CD14-positive monocyte (primary cell): Measurements from ENCODE around the gene POU6F2. TPM values are rescaled to one million over a fixed set of nuclear protein-coding genes. Genes with fewer than 3 reads are reported as not detected.

Experiments used
- DNase-seq, 3 donors: peaks; one replicate each; pipeline ENCODE4 v3.0.0-alpha.2; 2011 to 2022
- H2AFZ ChIP-seq: 2 replicates; pipeline ENCODE4 v1.6.0; 2012; ENCODE audit warnings: mild to moderate bottlenecking, low read depth, low read length, inconsistent platforms; ENCODE audit not compliant: insufficient read depth, poor library complexity, severe bottlenecking
- H3K27ac ChIP-seq, 2 donors: 1 replicate in 1 of 2; 2 replicates in 1 of 2; pipeline ENCODE4 v1.5.1; 2012 to 2013; ENCODE audit warnings: low read length in 2 of 2, control low read depth in 1 of 2, inconsistent platforms in 1 of 2, low read depth in 1 of 2, mild to moderate bottlenecking in 1 of 2
- H3K27me3 ChIP-seq, 2 donors: one replicate each; pipeline versions ENCODE4 v1.6.0 to v1.6.1; 2011 to 2013; ENCODE audit warnings: low read length in 2 of 2; ENCODE audit not compliant: control insufficient read depth in 2 of 2, insufficient read depth in 2 of 2
- H3K36me3 ChIP-seq, 2 donors: replicated peaks in 1 of 2; 1 replicate in 1 of 2; 2 replicates in 1 of 2; pipeline versions ENCODE4 v1.5.1 to v1.6.1; 2012 to 2013; ENCODE audit warnings: low read length in 2 of 2, control low read depth in 1 of 2, inconsistent platforms in 1 of 2, mild to moderate bottlenecking in 1 of 2; ENCODE audit not compliant: insufficient read depth in 2 of 2, control insufficient read depth in 1 of 2
- H3K4me1 ChIP-seq, 2 donors: 1 replicate in 1 of 2; 2 replicates in 1 of 2; pipeline versions ENCODE4 v1.5.1 to v1.6.1; 2012 to 2013; ENCODE audit warnings: low read length in 2 of 2, control low read depth in 1 of 2, inconsistent platforms in 1 of 2, mild to moderate bottlenecking in 1 of 2, moderate library complexity in 1 of 2; ENCODE audit not compliant: insufficient read depth in 2 of 2, control insufficient read depth in 1 of 2
- H3K4me2 ChIP-seq: replicated peaks from 2 replicates; pipeline ENCODE3; 2012; ENCODE audit warnings: low read length, moderate library complexity, mild to moderate bottlenecking; ENCODE audit not compliant: poor library complexity, severe bottlenecking; ENCODE audit errors: extremely low read depth
- H3K4me3 ChIP-seq, 3 experiments: fragments of 200-600 bp in 1 of 3; sonication (generic) in 1 of 3; replicated peaks in 1 of 3; 1 replicate in 2 of 3; 2 replicates in 1 of 3; pipeline ENCODE4 v1.5.1; 2011 to 2013; ENCODE audit warnings: low read length in 3 of 3, mild to moderate bottlenecking in 3 of 3, control low read depth in 2 of 3, low read depth in 2 of 3, inconsistent platforms in 1 of 3, moderate library complexity in 1 of 3
- H3K79me2 ChIP-seq: 2 replicates; pipeline ENCODE4 v1.6.0; 2012; ENCODE audit warnings: mild to moderate bottlenecking, control low read depth, inconsistent platforms, low read length, moderate library complexity; ENCODE audit not compliant: insufficient read depth
- H3K9ac ChIP-seq: 2 replicates; pipeline ENCODE4 v1.6.0; 2017; ENCODE audit warnings: low read length, mild to moderate bottlenecking; ENCODE audit not compliant: insufficient read depth, poor library complexity, severe bottlenecking
- H3K9me3 ChIP-seq, 2 donors: replicated peaks in 1 of 2; 1 replicate in 1 of 2; 2 replicates in 1 of 2; pipeline versions ENCODE4 v1.5.1 to v1.6.1; 2012 to 2013; ENCODE audit warnings: low read length in 2 of 2, control low read depth in 1 of 2; ENCODE audit not compliant: control insufficient read depth in 1 of 2, insufficient read depth in 1 of 2
- H4K20me1 ChIP-seq: 2 replicates; pipeline ENCODE4 v1.6.0; 2012; ENCODE audit warnings: mild to moderate bottlenecking, low read length, control low read depth, moderate library complexity; ENCODE audit not compliant: insufficient read depth
- H3K27ac Mint-ChIP-seq, 7 donors: one replicate each; pipeline ENCODE4 v1.8.0; 2020; ENCODE audit warnings: mild to moderate bottlenecking in 7 of 7, mixed read lengths in 7 of 7, moderate library complexity in 6 of 7, inconsistent platforms in 2 of 7
- H3K27me3 Mint-ChIP-seq, 3 donors: one replicate each; pipeline ENCODE4 v1.8.0; 2021 to 2022; ENCODE audit warnings: low read depth in 3 of 3, mild to moderate bottlenecking in 3 of 3, mixed read lengths in 3 of 3, moderate library complexity in 3 of 3, inconsistent platforms in 1 of 3
- H3K36me3 Mint-ChIP-seq, 2 donors: one replicate each; pipeline ENCODE4 v1.8.0; 2020; ENCODE audit warnings: mixed read lengths in 2 of 2, inconsistent platforms in 1 of 2, mild to moderate bottlenecking in 1 of 2
- H3K4me1 Mint-ChIP-seq: one replicate; pipeline ENCODE4 v1.8.0; 2020; ENCODE audit warnings: mild to moderate bottlenecking, mixed read lengths
- H3K4me3 Mint-ChIP-seq, 2 donors: one replicate each; pipeline ENCODE4 v1.8.0; 2020; ENCODE audit warnings: mild to moderate bottlenecking in 2 of 2, mixed read lengths in 2 of 2, moderate library complexity in 1 of 2
- H3K9me3 Mint-ChIP-seq, 7 donors: one replicate each; pipeline ENCODE4 v1.8.0; 2020 to 2022; ENCODE audit warnings: mixed read lengths in 7 of 7, mild to moderate bottlenecking in 6 of 7, moderate library complexity in 6 of 7, inconsistent platforms in 2 of 7
- WGBS: methylation state at CpG from one replicate; pipeline ENCODE4 v1.1.5; 2013; ENCODE audit warnings: missing lambda C conversion rate; ENCODE audit not compliant: insufficient coverage; 5-methylcytosine and 5-hydroxymethylcytosine counted together
- intact Hi-C, 2 donors: fragments of 100-400 bp; cut with micrococcal nuclease; formaldehyde crosslinking; loops; one replicate each; pipeline versions ENCODE4 v1.15.0 to v1.15.1; 2023
- polyA plus RNA-seq, 3 donors: library from polyadenylated mRNA; depleted of rRNA in 1 of 3; unstranded in 2 of 3; stranded (reverse) in 1 of 3; fragments of 300-500 nt in 2 of 3; fragments of >200 nt in 1 of 3; fragmentation: Illumina TruSeq in 2 of 3; gene quantifications; 1 replicate in 2 of 3; 2 replicates in 1 of 3; pipeline ENCODE4 v1.2.3, GENCODE V29; 2012 to 2021
- TF ChIP-seq, protein P1 (sequence below): fragments of 200-600 bp; IDR thresholded peaks from one replicate; pipeline ENCODE4 v1.8.0; 2022; ENCODE audit warnings: antibody characterized with exemption, mild to moderate bottlenecking

Gene POU6F2
- polyA plus RNA-seq, 3 donors, result not detected

DNA sequence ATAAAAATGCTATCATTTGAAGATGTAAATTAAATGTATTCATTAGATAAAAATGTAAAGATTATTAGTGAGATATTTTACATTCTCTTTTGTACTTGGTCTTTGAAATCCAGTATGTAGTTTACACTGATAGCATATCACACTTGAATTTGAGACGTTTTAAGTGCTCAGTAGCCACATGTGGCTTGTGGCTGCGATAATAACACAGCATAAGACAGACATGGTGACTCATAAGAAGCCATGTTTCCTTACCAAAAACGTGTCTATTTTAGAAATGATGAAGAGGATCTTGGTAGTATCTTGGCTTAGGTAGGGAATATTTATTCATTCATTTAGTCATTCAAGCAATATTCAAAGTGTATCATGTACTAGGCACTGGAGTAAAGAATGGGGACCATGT is 149.3 kb downstream of the POU6F2 start:
- DNase-seq, result no peak
- no peak overlapping the region for H3K27ac Mint-ChIP-seq
- Histone ChIP-seq H4K20me1 (no peaks in the 10 kb centered on the region), H3K27me3 (peaks cover 0 to 3% of the 10 kb centered on the region in 2 donors), H2AFZ (no peak overlapping the region), H3K4me2 (no peak overlapping the region), H3K9ac (no peak overlapping the region), H3K4me3 (no peak overlapping the region), H3K27ac (no peak overlapping the region), H3K36me3 (no peaks in the 10 kb centered on the region), H3K9me3 (no peaks in the 10 kb centered on the region), H3K4me1 (no peaks in the 10 kb centered on the region), H3K79me2 (no peaks in the 10 kb centered on the region)
- H3K36me3 Mint-ChIP-seq, result no peaks in the 10 kb centered on the region
- H3K27me3 Mint-ChIP-seq, result peaks cover 4 to 12% (median 11%) of the 10 kb centered on the region in 3 donors
- H3K4me3 Mint-ChIP-seq, result no peak overlapping the region
- intact Hi-C loops, result no loop called here
- WGBS, result 86% methylated on average over 2 of the region's 3 CpGs
- peaks cover 8% of the 10 kb centered on the region for H3K4me1 Mint-ChIP-seq
- peaks cover 0 to 6% (median 3%) of the 10 kb centered on the region in 7 donors for H3K9me3 Mint-ChIP-seq
- TF ChIP-seq, protein P1, sequence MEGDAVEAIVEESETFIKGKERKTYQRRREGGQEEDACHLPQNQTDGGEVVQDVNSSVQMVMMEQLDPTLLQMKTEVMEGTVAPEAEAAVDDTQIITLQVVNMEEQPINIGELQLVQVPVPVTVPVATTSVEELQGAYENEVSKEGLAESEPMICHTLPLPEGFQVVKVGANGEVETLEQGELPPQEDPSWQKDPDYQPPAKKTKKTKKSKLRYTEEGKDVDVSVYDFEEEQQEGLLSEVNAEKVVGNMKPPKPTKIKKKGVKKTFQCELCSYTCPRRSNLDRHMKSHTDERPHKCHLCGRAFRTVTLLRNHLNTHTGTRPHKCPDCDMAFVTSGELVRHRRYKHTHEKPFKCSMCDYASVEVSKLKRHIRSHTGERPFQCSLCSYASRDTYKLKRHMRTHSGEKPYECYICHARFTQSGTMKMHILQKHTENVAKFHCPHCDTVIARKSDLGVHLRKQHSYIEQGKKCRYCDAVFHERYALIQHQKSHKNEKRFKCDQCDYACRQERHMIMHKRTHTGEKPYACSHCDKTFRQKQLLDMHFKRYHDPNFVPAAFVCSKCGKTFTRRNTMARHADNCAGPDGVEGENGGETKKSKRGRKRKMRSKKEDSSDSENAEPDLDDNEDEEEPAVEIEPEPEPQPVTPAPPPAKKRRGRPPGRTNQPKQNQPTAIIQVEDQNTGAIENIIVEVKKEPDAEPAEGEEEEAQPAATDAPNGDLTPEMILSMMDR, result no peak

DNA sequence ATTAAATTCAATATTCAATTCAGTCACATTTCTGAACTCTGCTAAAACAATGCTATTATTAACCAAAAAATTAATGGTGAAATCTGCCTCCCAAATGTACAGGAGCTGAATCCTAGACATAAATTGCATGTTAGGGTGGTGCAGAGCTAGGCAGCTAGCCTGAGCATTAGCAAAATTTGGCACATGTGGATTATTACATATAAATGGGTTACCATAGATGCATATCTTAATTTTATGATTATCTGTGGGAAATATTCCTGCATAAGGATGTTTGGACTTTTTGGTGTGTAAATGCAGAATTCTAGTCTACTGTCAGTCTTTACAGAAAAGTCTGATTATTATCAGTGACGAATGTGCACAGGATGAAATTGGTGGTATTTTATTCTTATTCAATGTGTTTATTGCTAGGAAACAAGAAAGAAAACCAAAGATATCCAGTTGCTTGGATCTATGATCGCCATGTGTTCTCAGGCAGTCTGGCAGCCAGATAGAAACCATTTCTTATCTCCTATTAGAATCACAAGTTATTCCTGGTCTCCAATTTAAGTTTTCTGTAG is 150.7 kb downstream of the POU6F2 start:
- no peak overlapping the region for H3K27ac Mint-ChIP-seq
- peaks cover 0 to 6% (median 3%) of the 10 kb centered on the region in 7 donors for H3K9me3 Mint-ChIP-seq
- intact Hi-C loops, result no loop called here
- H3K4me1 Mint-ChIP-seq, result peaks cover 8% of the 10 kb centered on the region
- Histone ChIP-seq H3K27ac (no peak overlapping the region), H3K27me3 (peaks cover 0 to 3% of the 10 kb centered on the region in 2 donors), H4K20me1 (no peaks in the 10 kb centered on the region), H3K9ac (no peak overlapping the region), H3K9me3 (no peaks in the 10 kb centered on the region), H3K36me3 (no peaks in the 10 kb centered on the region), H3K4me2 (no peak overlapping the region), H3K4me3 (no peak overlapping the region), H2AFZ (no peak overlapping the region), H3K79me2 (no peaks in the 10 kb centered on the region), H3K4me1 (no peaks in the 10 kb centered on the region)
- H3K4me3 Mint-ChIP-seq, result no peak overlapping the region
- no peaks in the 10 kb centered on the region for H3K36me3 Mint-ChIP-seq
- peaks cover 4 to 12% (median 11%) of the 10 kb centered on the region in 3 donors for H3K27me3 Mint-ChIP-seq
- no peak for DNase-seq
- WGBS, result 57% methylated on average over 1 of the region's 2 CpGs
- TF ChIP-seq, protein P1, result no peak
